Neural progenitor cell (in vitro differentiated cells): Measurements from ENCODE around the gene CPS1. TPM values are rescaled to one million over a fixed set of nuclear protein-coding genes. Genes with fewer than 3 reads are reported as not detected.

Experiments
- DNase-seq: peaks from one replicate; pipeline ENCODE4 v3.0.0-alpha.2; 2016; ENCODE audit warnings: low spot score
- H2AFZ ChIP-seq: fragments of 200-600 bp; sonication (generic); replicated peaks from 2 replicates; pipeline ENCODE4 v1.6.1; 2016; ENCODE audit warnings: antibody characterized with exemption
- H3F3A ChIP-seq: fragments of 200-600 bp; sonication (generic); 2 replicates; pipeline ENCODE4 v1.6.1; 2016; ENCODE audit warnings: antibody characterized with exemption, low read depth
- H3K27ac ChIP-seq: fragments of 200-600 bp; sonication (generic); 2 replicates; pipeline ENCODE4 v1.5.1; 2016; ENCODE audit warnings: mild to moderate bottlenecking
- H3K27me3 ChIP-seq: fragments of 200-600 bp; sonication (generic); 2 replicates; pipeline ENCODE4 v1.6.1; 2016; ENCODE audit warnings: mild to moderate bottlenecking, moderate library complexity
- H3K36me3 ChIP-seq: fragments of 200-600 bp; sonication (generic); 2 replicates; pipeline ENCODE4 v1.5.1; 2016
- H3K4me1 ChIP-seq: fragments of 200-600 bp; sonication (generic); 2 replicates; pipeline ENCODE4 v1.6.1; 2016; ENCODE audit warnings: mixed run types
- H3K4me2 ChIP-seq: fragments of 200-600 bp; sonication (generic); 2 replicates; pipeline ENCODE4 v1.6.1; 2016
- H3K4me3 ChIP-seq: fragments of 200-600 bp; sonication (generic); 2 replicates; pipeline ENCODE4 v1.5.1; 2016
- H3K79me2 ChIP-seq: fragments of 200-600 bp; sonication (generic); 2 replicates; pipeline ENCODE4 v1.6.1; 2016; ENCODE audit warnings: low read depth
- H3K9ac ChIP-seq: fragments of 200-600 bp; sonication (generic); 2 replicates; pipeline ENCODE4 v1.6.1; 2016
- H3K9me3 ChIP-seq: fragments of 200-600 bp; sonication (generic); 2 replicates; pipeline ENCODE4 v1.5.1; 2016; ENCODE audit warnings: low read depth
- H4K20me1 ChIP-seq: fragments of 200-600 bp; sonication (generic); 2 replicates; pipeline ENCODE4 v1.6.1; 2016; ENCODE audit warnings: low read depth
- H3K27ac Mint-ChIP-seq: 3 replicates; pipeline ENCODE4 v1.8.0; 2021; ENCODE audit warnings: mixed read lengths
- H3K27me3 Mint-ChIP-seq: 2 replicates; pipeline ENCODE4 v1.8.0; 2022; ENCODE audit warnings: low read depth, mild to moderate bottlenecking, inconsistent platforms, moderate library complexity, mixed read lengths; ENCODE audit not compliant: insufficient read depth
- H3K36me3 Mint-ChIP-seq: 3 replicates; pipeline ENCODE4 v1.8.0; 2021; ENCODE audit warnings: mixed read lengths
- H3K4me1 Mint-ChIP-seq: 3 replicates; pipeline ENCODE4 v1.8.0; 2021; ENCODE audit warnings: mixed read lengths
- H3K4me3 Mint-ChIP-seq: 3 replicates; pipeline ENCODE4 v1.8.0; 2021; ENCODE audit warnings: mild to moderate bottlenecking, moderate library complexity, mixed read lengths
- H3K9me3 Mint-ChIP-seq: 3 replicates; pipeline ENCODE4 v1.8.0; 2020; ENCODE audit warnings: mixed read lengths
- EZH2 ChIP-seq: fragments of 200-600 bp; sonication (generic); IDR thresholded peaks from 2 replicates; pipeline ENCODE4 v1.6.1; 2017; ENCODE audit warnings: antibody characterized with exemption, mild to moderate bottlenecking, moderate library complexity
- EZH2phosphoT487 ChIP-seq: fragments of 200-600 bp; sonication (generic); IDR thresholded peaks from 2 replicates; pipeline ENCODE4 v1.6.1; 2017; ENCODE audit warnings: antibody characterized with exemption
- total RNA-seq: library from RNA; depleted of rRNA; stranded (reverse); fragments of >200 nt; gene quantifications from 2 replicates; pipeline ENCODE4 v1.2.3, GENCODE V29; 2015; ENCODE audit warnings: low replicate concordance
- TF ChIP-seq, protein P1 (sequence below): fragments of 200-600 bp; sonication (generic); IDR thresholded peaks from 2 replicates; pipeline ENCODE4 v1.5.1; 2017; ENCODE audit warnings: antibody characterized with exemption, mild to moderate bottlenecking

CPS1 gene
- total RNA-seq, 1 donor from 2014 or later, result 86.8 TPM

DNA sequence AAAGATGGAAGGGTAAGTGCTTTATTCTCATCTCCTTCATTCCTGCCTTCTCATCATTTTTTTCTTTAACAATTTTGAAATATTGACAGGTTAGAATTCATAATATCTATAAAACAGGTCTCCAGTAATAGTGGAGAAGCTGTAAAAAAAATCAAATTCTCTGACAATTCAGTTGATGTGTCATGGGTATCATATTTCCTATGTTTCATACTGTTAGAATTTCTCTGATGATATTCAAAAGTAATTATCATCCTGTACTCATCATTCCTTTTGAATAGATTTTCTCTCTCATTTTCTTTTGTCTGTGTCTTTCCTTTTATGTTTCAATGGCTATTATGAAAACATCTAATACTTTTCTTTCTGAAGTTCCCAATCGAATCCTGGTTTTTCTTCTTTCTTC is 97.7 kb downstream of the CPS1 start:
- Histone ChIP-seq H4K20me1 (no peaks in the 10 kb centered on the region), H3K79me2 (no peaks in the 10 kb centered on the region), H3K4me2 (no peak overlapping the region), H3F3A (no peaks in the 10 kb centered on the region), H3K27ac (no peak overlapping the region), H3K4me1 (no peaks in the 10 kb centered on the region), H3K9me3 (no peaks in the 10 kb centered on the region), H3K36me3 (no peaks in the 10 kb centered on the region), H3K9ac (no peak overlapping the region), H3K27me3 (no peaks in the 10 kb centered on the region), H2AFZ (no peak overlapping the region), H3K4me3 (no peak overlapping the region)
- H3K27ac Mint-ChIP-seq, result no peak overlapping the region
- H3K9me3 Mint-ChIP-seq, result no peaks in the 10 kb centered on the region
- H3K4me1 Mint-ChIP-seq, result no peaks in the 10 kb centered on the region
- H3K4me3 Mint-ChIP-seq, result no peak overlapping the region
- H3K36me3 Mint-ChIP-seq, result peaks cover 1% of the 10 kb centered on the region
- TF ChIP-seq EZH2 (no peak), EZH2phosphoT487 (no peak)
- TF ChIP-seq, protein P1, sequence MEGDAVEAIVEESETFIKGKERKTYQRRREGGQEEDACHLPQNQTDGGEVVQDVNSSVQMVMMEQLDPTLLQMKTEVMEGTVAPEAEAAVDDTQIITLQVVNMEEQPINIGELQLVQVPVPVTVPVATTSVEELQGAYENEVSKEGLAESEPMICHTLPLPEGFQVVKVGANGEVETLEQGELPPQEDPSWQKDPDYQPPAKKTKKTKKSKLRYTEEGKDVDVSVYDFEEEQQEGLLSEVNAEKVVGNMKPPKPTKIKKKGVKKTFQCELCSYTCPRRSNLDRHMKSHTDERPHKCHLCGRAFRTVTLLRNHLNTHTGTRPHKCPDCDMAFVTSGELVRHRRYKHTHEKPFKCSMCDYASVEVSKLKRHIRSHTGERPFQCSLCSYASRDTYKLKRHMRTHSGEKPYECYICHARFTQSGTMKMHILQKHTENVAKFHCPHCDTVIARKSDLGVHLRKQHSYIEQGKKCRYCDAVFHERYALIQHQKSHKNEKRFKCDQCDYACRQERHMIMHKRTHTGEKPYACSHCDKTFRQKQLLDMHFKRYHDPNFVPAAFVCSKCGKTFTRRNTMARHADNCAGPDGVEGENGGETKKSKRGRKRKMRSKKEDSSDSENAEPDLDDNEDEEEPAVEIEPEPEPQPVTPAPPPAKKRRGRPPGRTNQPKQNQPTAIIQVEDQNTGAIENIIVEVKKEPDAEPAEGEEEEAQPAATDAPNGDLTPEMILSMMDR, result no peak
- no peaks in the 10 kb centered on the region for H3K27me3 Mint-ChIP-seq
- DNase-seq, result no peak

DNA sequence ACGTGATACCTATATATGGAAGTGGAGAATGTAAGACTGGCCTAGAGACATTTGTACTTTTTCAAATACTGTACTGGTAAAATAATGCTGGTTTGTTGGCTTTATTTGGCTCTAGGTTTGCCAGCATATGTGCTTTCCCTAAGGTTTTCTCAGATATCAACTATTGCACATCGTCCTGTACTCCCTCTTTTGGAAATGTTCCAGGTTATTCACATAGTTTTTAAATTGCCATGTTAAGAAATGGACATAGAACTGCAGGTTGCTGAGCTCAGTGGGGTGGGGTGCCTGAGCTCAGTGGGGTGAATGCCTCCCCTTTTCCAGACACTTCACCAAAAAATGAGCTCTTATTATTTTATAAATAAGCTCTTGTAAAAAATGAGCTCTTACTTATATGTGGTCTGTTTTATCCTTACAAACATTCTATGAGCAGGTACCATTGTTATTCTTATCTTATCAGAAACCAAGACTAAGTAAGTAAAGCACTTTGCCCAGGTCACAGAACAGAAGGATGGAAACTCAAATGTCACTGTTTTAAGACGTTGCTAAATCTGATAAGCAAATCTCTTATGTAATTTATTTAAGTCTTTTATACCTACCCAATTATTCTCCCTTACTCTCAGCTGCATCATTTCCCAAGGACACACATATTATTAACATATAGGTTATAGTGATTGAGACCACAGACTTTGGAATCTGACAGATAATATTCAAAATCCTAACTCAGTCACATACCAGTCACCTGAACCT is 99.0 kb downstream of the CPS1 start:
- no peak overlapping the region for H2AFZ ChIP-seq
- H3K9me3 ChIP-seq, result no peaks in the 10 kb centered on the region
- no peak overlapping the region for H3K27ac ChIP-seq
- H3K79me2 ChIP-seq, result no peaks in the 10 kb centered on the region
- DNase-seq, result no peak
- Mint-ChIP-seq H3K36me3 (peaks cover 9% of the 10 kb centered on the region), H3K9me3 (peaks cover 7% of the 10 kb centered on the region), H3K4me3 (no peak overlapping the region), H3K4me1 (no peaks in the 10 kb centered on the region), H3K27me3 (no peaks in the 10 kb centered on the region), H3K27ac (no peak overlapping the region)
- H3K4me3 ChIP-seq, result no peak overlapping the region
- no peaks in the 10 kb centered on the region for H4K20me1 ChIP-seq
- no peaks in the 10 kb centered on the region for H3K4me1 ChIP-seq
- H3K9ac ChIP-seq, result no peak overlapping the region
- H3K36me3 ChIP-seq, result no peaks in the 10 kb centered on the region
- no peaks in the 10 kb centered on the region for H3F3A ChIP-seq
- TF ChIP-seq EZH2 (no peak), EZH2phosphoT487 (no peak)
- H3K27me3 ChIP-seq, result no peaks in the 10 kb centered on the region
- H3K4me2 ChIP-seq, result no peak overlapping the region

- H3K4me1 Mint-ChIP-seq, result no peaks in the 10 kb centered on the region
- Histone ChIP-seq H3K4me2 (no peak overlapping the region), H3K4me3 (no peak overlapping the region), H3K9ac (no peak overlapping the region), H3K27ac (no peak overlapping the region), H3K4me1 (no peaks in the 10 kb centered on the region), H2AFZ (no peak overlapping the region), H4K20me1 (no peaks in the 10 kb centered on the region), H3F3A (no peaks in the 10 kb centered on the region), H3K27me3 (no peaks in the 10 kb centered on the region), H3K79me2 (no peaks in the 10 kb centered on the region), H3K9me3 (no peaks in the 10 kb centered on the region), H3K36me3 (peaks cover 5% of the 10 kb centered on the region)
- no peak overlapping the region for H3K4me3 Mint-ChIP-seq
- H3K9me3 Mint-ChIP-seq, result peaks cover 8% of the 10 kb centered on the region
- DNase-seq, result no peak
- TF ChIP-seq EZH2phosphoT487, result no peak
- H3K36me3 Mint-ChIP-seq, result peaks cover 14% of the 10 kb centered on the region
- no peak overlapping the region for H3K27ac Mint-ChIP-seq
- no peaks in the 10 kb centered on the region for H3K27me3 Mint-ChIP-seq
These were observed 101.5 kb downstream of the CPS1 start for GRCh38 chr2:210657874-210658273.

- Mint-ChIP-seq H3K4me3 (no peak overlapping the region), H3K27me3 (no peaks in the 10 kb centered on the region), H3K36me3 (peaks cover 14% of the 10 kb centered on the region), H3K4me1 (peaks cover 5% of the 10 kb centered on the region), H3K27ac (no peak overlapping the region), H3K9me3 (peaks cover 8% of the 10 kb centered on the region)
- H4K20me1 ChIP-seq, result no peaks in the 10 kb centered on the region
- no peak overlapping the region for H3K9ac ChIP-seq
- no peak for DNase-seq
- H3K4me3 ChIP-seq, result no peak overlapping the region
- H3K4me1 ChIP-seq, result no peaks in the 10 kb centered on the region
- H3K4me2 ChIP-seq, result no peak overlapping the region
- TF ChIP-seq EZH2phosphoT487, result no peak
- TF ChIP-seq EZH2, result no peak
- TF ChIP-seq, protein P1, result no peak
- peaks cover 5% of the 10 kb centered on the region for H3K36me3 ChIP-seq
- H2AFZ ChIP-seq, result no peak overlapping the region
- no peaks in the 10 kb centered on the region for H3K27me3 ChIP-seq
- H3K27ac ChIP-seq, result no peak overlapping the region
- no peaks in the 10 kb centered on the region for H3K9me3 ChIP-seq
- H3F3A ChIP-seq, result no peaks in the 10 kb centered on the region
- no peaks in the 10 kb centered on the region for H3K79me2 ChIP-seq
These were observed 104.4 kb downstream of the CPS1 start for GRCh38 chr2:210660751-210661150.
